ENCODE results near the gene HEXD.
"Not testable (repeated sequence)": the region's sequence is repeated elsewhere in the genome, so short reads cannot be mapped to it uniquely, and the experiment has no call there.

HEXD gene

DNA sequence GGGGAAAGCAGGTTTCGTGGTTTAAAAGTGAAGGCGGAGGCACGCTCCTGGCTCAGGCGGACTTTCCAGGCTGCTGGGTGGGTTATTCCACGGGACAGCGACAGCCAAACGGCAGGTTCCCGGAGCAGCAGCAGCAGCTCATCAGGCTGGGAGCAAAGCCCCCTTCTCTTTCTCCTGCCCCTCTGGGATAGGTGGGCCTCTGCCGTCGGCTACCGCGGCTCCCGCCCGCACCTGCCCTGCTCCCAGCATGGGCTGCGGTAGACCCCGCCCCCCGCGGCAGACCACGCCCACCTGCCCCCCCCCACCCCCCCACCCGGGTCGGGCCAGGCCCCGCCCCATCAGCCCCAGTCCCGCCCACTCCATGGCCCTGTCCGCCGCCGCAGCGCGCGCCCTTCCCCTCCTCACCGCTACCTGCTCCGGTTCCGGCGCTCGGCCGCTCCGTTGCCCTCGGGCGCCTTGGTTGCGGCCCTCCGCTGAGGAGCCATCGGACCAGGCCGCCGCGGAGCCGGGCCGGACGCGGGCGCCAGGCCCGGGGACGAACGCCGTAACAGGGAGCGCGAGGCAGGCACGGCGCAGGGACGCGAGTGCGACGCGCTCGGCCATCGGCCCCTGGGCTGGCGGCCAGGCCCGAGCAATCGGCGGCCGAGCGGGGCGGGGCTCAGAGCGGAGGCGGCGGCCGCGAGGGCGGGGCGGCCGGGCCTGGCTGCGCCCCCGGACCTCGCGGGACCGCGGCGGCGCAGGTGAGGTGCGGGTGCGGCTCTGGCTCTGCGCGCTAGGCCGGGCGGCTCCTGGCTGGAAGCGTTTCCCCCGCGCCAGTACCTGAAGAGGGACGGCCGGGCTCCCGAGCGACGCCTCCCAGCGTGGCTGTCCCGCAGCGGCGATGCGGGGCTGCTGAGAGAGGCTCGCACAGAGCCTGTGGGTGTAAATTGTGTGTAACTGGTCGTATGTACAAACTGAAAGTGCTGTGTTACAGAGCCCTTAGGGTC is at the start of gene HEXD, which contains the start of gene OGFOD3:
Gene HEXD, plus strand, starts transcription at position 347 of the 986 bp plus-strand sequence. CDS start 1,453 bp downstream, outside the sequence.
Gene OGFOD3, minus strand, starts transcription at position 586 of the 986 bp plus-strand sequence. Its CDS starts 101 bp downstream, at position 485.
- DNase-seq = peak; percentile 83

DNA sequence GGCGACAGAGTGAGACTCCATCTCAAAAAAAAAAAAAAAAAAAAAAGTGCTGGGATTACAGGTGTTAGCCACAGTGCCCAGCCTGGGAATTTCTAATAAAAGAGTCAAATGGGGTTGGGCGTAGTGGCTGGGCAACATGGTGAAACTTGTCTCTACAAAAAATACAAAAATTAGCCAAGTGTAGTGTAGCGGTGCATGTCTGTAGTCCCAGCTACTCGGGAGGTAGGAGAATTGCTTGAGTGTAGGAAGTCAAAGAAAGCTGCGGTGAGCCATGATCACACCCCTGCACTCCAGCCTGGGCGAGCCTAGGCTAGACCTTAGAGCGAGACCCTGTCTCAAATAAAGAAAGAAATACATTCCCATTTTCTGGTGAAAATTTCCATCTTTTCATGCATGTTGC is 48.9 kb upstream of the HEXD start:
- no peak for DNase-seq

DNA sequence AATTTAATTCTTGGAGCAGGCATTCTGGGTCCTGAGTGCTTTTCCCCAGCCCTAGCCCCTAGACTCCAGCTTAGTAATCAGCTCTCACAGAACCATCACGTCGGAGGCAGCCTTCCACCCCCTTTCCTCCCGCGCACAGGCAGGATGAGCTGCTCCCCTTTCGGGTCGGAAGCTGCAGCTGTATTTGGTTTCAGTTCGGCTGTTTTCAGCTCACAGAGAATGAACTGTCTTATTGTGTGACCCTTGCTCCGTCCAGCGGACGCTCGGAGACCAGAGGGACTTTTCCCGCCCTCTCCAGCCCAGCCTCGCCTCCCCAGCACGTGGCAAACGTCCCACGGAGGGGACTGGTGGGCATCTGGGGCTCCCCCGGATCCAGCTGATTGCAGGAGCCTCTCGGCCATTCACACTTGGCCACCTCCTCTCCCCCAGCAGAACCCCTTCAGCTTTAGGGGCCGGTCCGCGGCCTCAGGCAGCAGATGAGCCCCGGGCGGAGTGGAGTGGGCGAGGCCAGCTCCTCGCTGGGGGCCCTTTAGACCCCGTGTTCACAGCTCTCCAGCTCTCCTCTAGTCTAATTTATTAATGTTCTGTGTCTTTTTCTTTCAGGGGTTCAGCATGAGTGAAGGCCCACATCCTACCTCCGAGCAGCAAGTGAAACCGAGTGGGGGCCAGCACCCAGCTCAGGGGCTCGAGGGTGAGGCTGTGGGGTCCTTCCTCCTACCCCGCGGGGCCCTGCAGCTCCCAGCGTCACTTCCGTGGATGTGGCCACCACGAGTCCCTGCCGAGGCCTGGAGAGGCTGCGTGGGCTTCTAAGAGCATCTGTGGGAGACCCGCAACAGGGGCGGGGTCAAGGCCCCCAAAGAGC is 47.4 kb upstream of the HEXD start:
- DNase-seq = no peak

- DNase-seq = no peak
Measured at GRCh38 chr17:82371333-82372248, 46.6 kb upstream of the HEXD start, which contains the start of gene UTS2R. UTS2R (plus strand) TSS chr17:82371765; CDS start chr17:82374325, 2,560 bp downstream.

DNA sequence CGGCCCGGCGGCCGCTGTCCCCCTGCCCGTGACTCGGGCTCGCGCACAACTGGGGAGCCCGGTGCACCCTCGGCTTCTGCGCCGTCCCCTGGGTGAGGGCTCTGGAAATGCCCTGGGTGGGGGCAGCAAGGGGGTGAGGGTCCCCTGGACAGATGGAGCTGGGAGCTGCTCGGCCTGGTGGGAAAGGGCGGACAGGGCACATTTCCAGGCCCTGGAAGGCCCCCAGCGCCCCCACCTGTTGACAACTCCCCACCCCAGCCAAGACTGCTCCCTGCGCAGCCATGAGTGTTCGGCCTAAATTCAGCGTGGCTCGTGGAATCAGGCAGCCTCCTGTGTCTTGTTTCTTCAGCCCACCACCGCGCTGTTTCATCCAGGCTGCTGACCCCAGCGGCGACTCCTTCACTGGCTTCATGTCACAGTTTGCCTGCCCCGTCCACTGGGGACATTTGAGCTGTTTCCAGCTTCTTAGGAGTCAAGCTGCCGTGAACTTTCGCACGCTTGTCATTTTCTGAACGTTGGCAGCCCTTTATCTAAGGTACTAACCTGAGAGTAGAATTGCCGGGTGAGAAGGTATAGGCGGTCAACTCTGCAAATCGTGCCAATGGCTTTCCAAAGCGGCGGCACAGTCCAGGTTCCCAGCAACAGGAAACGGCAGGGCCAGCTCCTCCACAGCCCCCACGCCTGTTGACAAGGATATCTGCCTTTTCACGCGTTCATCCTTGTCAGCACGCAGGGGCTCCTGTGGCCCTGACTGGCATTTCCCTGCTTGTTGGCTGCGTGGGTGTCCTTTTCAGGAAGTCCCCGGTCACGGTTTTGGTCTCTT is 45.7 kb upstream of the HEXD start:
- DNase-seq = no peak

DNA sequence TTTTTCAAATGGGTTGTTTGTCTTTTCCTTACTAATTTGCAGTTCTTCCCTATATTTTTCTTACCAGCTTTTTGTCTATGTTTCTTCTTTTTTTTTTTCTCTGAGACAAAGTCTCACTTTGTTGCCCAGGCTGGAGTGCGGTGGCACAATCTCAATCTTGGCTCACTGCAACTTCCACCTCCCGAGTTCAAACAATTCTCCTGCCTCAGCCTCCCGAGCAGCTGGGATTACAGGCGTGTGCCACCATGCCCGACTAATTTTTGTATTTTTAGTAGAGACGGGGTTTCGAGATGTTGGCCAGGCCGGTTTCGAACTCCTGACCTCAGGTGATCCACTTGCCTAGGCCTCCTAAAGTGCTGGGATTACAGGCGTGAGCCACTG is 45.1 kb upstream of the HEXD start:
- not testable (repeated sequence) for DNase-seq

GRCh38 chr17:82373731-82374625 is 44.2 kb upstream of the HEXD start:
- no peak for DNase-seq

DNA sequence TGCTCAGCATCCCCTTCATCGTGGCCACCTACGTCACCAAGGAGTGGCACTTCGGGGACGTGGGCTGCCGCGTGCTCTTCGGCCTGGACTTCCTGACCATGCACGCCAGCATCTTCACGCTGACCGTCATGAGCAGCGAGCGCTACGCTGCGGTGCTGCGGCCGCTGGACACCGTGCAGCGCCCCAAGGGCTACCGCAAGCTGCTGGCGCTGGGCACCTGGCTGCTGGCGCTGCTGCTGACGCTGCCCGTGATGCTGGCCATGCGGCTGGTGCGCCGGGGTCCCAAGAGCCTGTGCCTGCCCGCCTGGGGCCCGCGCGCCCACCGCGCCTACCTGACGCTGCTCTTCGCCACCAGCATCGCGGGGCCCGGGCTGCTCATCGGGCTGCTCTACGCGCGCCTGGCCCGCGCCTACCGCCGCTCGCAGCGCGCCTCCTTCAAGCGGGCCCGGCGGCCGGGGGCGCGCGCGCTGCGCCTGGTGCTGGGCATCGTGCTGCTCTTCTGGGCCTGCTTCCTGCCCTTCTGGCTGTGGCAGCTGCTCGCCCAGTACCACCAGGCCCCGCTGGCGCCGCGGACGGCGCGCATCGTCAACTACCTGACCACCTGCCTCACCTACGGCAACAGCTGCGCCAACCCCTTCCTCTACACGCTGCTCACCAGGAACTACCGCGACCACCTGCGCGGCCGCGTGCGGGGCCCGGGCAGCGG is 43.4 kb upstream of the HEXD start:
- no peak for DNase-seq

DNA sequence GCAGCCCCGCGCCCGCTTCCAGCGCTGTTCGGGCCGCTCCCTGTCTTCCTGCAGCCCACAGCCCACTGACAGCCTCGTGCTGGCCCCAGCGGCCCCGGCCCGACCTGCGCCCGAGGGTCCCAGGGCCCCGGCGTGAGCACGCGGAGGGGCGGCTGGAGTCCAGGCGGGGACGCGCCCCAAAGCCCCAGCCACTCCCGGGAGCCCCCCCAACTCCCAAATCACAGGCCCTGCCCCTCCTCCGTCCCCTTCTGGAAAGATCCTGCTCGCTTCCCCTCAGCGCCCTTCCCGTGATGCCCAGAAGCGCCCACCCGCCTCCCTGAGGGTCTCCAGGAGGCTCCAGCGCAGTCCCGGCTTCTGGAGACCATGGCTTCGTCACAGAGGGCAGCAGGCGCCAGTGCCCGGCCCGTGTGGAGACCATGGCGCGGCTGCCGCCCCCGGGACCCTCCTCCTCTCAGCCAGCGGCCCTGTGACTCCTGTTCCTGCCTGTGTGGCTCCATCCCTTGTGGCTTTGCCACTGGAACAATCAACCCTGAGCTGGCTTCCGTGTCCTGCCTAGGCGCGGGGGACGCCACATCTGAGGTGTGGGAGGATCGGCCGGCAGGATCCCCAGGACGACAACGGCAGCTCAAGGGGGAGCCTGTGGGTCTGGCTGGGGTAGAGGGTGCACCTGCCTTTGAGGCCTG is 42.6 kb upstream of the HEXD start:
- DNase-seq = no peak

GRCh38 chr17:82376042-82376730 is 42.0 kb upstream of the HEXD start:
- DNase-seq = no peak

DNA sequence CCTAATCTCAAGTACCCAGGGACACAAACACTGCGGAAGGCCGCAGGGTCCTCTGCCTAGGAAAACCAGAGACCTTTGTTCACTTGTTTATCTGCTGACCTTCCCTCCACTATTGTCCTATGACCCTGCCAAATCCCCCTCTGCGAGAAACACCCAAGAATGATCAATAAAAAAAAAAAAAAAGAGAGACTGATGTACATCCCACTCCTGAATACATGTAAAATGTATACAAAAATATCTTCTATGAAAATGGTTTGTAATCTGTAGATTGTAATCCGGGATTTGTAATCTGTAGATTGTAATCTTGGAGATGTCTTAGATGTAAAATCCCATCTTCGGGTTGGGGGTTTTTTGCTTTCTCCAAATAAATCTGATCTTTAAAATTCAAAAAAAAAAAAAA is 40.9 kb upstream of the HEXD start:
- not testable (repeated sequence) for DNase-seq

DNA sequence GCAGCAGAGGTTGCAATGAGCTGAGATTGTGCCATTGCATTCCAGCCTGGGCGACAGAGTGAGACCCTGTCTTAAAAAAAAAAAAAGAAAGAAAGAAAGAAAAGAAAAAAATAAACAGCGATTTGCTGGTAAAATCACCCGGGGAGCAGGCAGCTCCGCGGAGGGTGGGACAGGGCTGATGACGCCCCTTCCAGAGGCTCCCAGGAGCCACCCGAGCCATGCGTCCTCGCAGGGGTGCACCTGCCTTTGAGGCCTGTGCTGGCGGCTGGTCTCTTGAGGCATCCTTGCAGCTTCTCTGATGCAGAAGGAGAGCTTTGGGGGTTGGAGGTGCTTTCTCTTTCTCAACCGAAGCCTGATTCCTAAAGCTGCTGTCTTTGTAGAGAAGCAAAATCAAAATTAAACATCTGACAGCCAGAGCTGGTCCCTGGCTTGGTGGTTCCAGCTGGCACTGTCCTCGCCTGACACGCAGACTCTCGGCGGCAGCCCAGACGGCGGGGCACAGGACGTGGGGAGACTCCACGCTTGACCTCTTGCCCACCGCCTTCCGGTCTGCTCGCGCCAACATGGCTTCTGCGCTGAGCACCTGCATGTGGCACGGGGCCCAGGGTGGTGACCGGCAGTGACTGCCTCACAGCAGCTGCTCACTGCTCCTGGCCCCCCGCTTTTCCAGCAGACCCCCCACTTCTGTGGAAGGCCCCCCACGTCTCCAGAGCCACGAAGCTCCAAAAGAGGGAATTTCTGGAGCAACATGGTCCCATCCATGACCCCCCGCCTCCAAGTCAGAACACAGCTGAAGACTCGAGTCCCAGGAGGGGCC is 40.0 kb upstream of the HEXD start:
- DNase-seq = no peak

GRCh38 chr17:82378741-82379021 is 39.5 kb upstream of the HEXD start:
- no peak for DNase-seq

- DNase-seq = no peak
Measured at GRCh38 chr17:82380860-82381702, 37.1 kb upstream of the HEXD start.

DNA sequence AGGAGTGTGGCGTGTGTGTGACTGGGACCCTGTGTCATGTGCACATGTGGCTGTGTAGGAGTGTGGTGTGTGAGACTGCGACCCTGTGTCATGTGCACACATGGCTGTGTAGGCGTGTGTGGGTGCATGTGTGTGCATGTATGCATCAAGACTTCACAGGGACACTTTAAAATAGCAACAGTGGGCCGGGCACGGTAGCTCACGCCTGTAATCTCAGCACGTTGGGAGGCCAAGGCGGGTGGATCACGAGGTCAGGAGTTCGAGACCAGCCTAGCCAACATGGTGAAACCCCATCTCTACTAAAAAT is 36.5 kb upstream of the HEXD start:
- DNase-seq = not testable (repeated sequence)

- DNase-seq = not testable (repeated sequence)
Measured at GRCh38 chr17:82382220-82382932, 35.8 kb upstream of the HEXD start.

Measured in fibroblast of skin of right biceps (primary cell).